HEK293 (cell line): ENCODE data around the gene UNC5CL.

Experiments
- CTCF ChIA-PET: fragments of 350-600 bp; formaldehyde crosslinking; extraction: SDS; loops from one replicate; lab custom pipeline; 2021; ENCODE audit warnings: antibody characterized with exemption; lab: Yijun Ruan, JAX
- POLR2A ChIA-PET: fragments of 300-600 bp; formaldehyde crosslinking; extraction: SDS; loops from one replicate; lab custom pipeline; 2020; ENCODE audit warnings: antibody characterized with exemption, inconsistent platforms; lab: Yijun Ruan, JAX
- H3K27ac ChIP-seq: fragments of 200-500 bp; sonication (Bioruptor generic); 2 replicates; pipeline ENCODE4 v1.5.1; 2014; ENCODE audit warnings: low read depth, low read length, control low read depth, inconsistent platforms; ENCODE audit errors: extremely low read depth
- H3K36me3 ChIP-seq, 2 experiments: fragments of 200-500 bp in 1 of 2; sonication (Bioruptor generic) in 1 of 2; 1 replicate in 1 of 2; 2 replicates in 1 of 2; pipeline ENCODE4 v1.5.1; 2014 to 2017; ENCODE audit warnings: inconsistent platforms in 2 of 2, low read length in 2 of 2; ENCODE audit not compliant: control insufficient read depth in 2 of 2, insufficient read depth in 1 of 2
- H3K4me1 ChIP-seq: fragments of 200-500 bp; sonication (Bioruptor generic); 2 replicates; pipeline ENCODE4 v1.5.1; 2014; ENCODE audit warnings: mild to moderate bottlenecking, low read length, inconsistent platforms; ENCODE audit not compliant: control insufficient read depth, insufficient read depth
- H3K4me3 ChIP-seq: 2 replicates; pipeline ENCODE4 v1.5.1; 2011; ENCODE audit warnings: low read depth, mild to moderate bottlenecking, control low read depth, low read length, moderate library complexity
- H3K9me3 ChIP-seq: fragments of 200-500 bp; sonication (Bioruptor generic); 2 replicates; pipeline ENCODE4 v1.5.1; 2014; ENCODE audit warnings: low read depth, low read length, inconsistent platforms; ENCODE audit not compliant: control insufficient read depth, insufficient read depth
- KLF16 ChIP-seq: fragments of 450-650 bp; formaldehyde crosslinking; IDR thresholded peaks from 2 replicates; pipeline ENCODE4 v1.5.1; 2017; ENCODE audit warnings: missing biosample characterization, missing genetic modification characterization
- MZF1 ChIP-seq: fragments of 450-650 bp; formaldehyde crosslinking; IDR thresholded peaks from 2 replicates; pipeline ENCODE4 v1.5.1; 2017; ENCODE audit warnings: missing biosample characterization, missing genetic modification characterization, borderline replicate concordance
- OSR2 ChIP-seq: fragments of 450-650 bp; formaldehyde crosslinking; IDR thresholded peaks from 2 replicates; pipeline ENCODE4 v1.5.1; 2016; ENCODE audit warnings: missing biosample characterization, missing genetic modification characterization
- SCRT1 ChIP-seq: fragments of 450-650 bp; formaldehyde crosslinking; IDR thresholded peaks from 2 replicates; pipeline ENCODE4 v1.5.1; 2016; ENCODE audit warnings: missing biosample characterization, missing genetic modification characterization, borderline replicate concordance
- TCF7L2 ChIP-seq: IDR thresholded peaks from 2 replicates; pipeline ENCODE4 v1.6.1; 2011; ENCODE audit warnings: low read depth, mild to moderate bottlenecking, inconsistent platforms, low read length, moderate library complexity, borderline replicate concordance
- ZEB2 ChIP-seq: fragments of 450-650 bp; formaldehyde crosslinking; IDR thresholded peaks from 2 replicates; pipeline ENCODE4 v1.5.1; 2016; ENCODE audit warnings: missing biosample characterization, missing genetic modification characterization
- ZNF146 ChIP-seq: fragments of 450-650 bp; formaldehyde crosslinking; IDR thresholded peaks from 2 replicates; pipeline ENCODE4 v1.5.1; 2016; ENCODE audit warnings: missing biosample characterization, missing genetic modification characterization
- ZNF155 ChIP-seq: fragments of 450-650 bp; formaldehyde crosslinking; IDR thresholded peaks from 2 replicates; pipeline ENCODE4 v1.5.1; 2016; ENCODE audit warnings: missing biosample characterization, missing genetic modification characterization
- ZNF184 ChIP-seq: fragments of 450-650 bp; IDR thresholded peaks from 2 replicates; pipeline ENCODE4 v1.5.1; 2018; ENCODE audit warnings: missing biosample characterization, mild to moderate bottlenecking, missing genetic modification characterization
- ZNF521 ChIP-seq: fragments of 450-650 bp; formaldehyde crosslinking; IDR thresholded peaks from 2 replicates; pipeline ENCODE4 v1.5.1; 2017; ENCODE audit warnings: missing biosample characterization, mild to moderate bottlenecking, missing genetic modification characterization
- ZNF629 ChIP-seq: fragments of 450-650 bp; formaldehyde crosslinking; IDR thresholded peaks from 2 replicates; pipeline ENCODE4 v1.5.1; 2017; ENCODE audit warnings: missing biosample characterization, missing genetic modification characterization
- ZNF701 ChIP-seq: fragments of 450-650 bp; formaldehyde crosslinking; IDR thresholded peaks from 2 replicates; pipeline ENCODE4 v1.5.1; 2016; ENCODE audit warnings: missing biosample characterization, missing genetic modification characterization
- ZNF747 ChIP-seq: fragments of 450-650 bp; formaldehyde crosslinking; IDR thresholded peaks from 2 replicates; pipeline ENCODE4 v1.5.1; 2016; ENCODE audit warnings: missing biosample characterization, missing genetic modification characterization
- ZNF76 ChIP-seq: fragments of 450-650 bp; formaldehyde crosslinking; IDR thresholded peaks from 2 replicates; pipeline ENCODE4; 2016; ENCODE audit warnings: low read depth, missing biosample characterization, missing genetic modification characterization, borderline replicate concordance
- ZNF792 ChIP-seq: fragments of 450-650 bp; formaldehyde crosslinking; IDR thresholded peaks from 2 replicates; pipeline ENCODE4 v1.5.1; 2016; ENCODE audit warnings: missing biosample characterization, missing genetic modification characterization
- TF ChIP-seq, protein P1 (sequence below): sonication (generic); formaldehyde crosslinking; IDR thresholded peaks from 2 replicates; pipeline ENCODE4 v1.8.1; 2022; ENCODE audit warnings: mild to moderate bottlenecking, moderate library complexity, missing genetic modification reagents
- TF ChIP-seq, protein P2 (sequence below): fragments of 450-650 bp; formaldehyde crosslinking; IDR thresholded peaks from 2 replicates; pipeline ENCODE4 v1.5.1; 2016; ENCODE audit warnings: missing biosample characterization, missing genetic modification characterization
- TF ChIP-seq, protein P3 (sequence below): fragments of 450-650 bp; formaldehyde crosslinking; IDR thresholded peaks from 2 replicates; pipeline ENCODE4 v1.5.1; 2016; ENCODE audit warnings: missing biosample characterization, missing genetic modification characterization
- TF ChIP-seq, protein P4 (sequence below): fragments of 450-650 bp; formaldehyde crosslinking; IDR thresholded peaks from 2 replicates; pipeline ENCODE4 v1.5.1; 2016; ENCODE audit warnings: missing biosample characterization, missing genetic modification characterization, low read depth

Gene UNC5CL

DNA sequence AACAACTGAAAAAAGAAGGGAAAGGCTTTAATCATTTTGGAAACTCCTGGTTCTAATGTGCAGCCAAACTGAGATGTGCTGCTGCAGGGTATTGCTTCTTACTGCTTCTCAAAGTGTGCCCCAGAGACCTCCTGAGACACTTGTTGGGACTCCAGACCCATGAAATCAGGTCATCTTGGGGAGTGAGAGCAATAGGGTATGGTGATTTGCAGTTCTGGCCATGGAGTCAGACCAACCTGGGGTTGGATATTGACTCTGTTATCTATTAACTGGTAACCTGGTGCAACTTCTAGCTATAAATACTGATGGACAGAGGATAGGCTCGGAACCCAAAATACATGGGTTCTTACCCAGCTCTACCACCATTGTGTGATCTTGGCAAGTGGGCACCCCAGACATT lies 7.1 kb upstream of the UNC5CL start:
- POLR2A ChIA-PET = no interaction called here
- TF ChIP-seq, protein P1, sequence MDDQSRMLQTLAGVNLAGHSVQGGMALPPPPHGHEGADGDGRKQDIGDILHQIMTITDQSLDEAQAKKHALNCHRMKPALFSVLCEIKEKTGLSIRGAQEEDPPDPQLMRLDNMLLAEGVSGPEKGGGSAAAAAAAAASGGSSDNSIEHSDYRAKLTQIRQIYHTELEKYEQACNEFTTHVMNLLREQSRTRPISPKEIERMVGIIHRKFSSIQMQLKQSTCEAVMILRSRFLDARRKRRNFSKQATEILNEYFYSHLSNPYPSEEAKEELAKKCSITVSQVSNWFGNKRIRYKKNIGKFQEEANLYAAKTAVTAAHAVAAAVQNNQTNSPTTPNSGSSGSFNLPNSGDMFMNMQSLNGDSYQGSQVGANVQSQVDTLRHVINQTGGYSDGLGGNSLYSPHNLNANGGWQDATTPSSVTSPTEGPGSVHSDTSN (CRISPR knock-in tag) = no peak
- TF ChIP-seq, protein P2, sequence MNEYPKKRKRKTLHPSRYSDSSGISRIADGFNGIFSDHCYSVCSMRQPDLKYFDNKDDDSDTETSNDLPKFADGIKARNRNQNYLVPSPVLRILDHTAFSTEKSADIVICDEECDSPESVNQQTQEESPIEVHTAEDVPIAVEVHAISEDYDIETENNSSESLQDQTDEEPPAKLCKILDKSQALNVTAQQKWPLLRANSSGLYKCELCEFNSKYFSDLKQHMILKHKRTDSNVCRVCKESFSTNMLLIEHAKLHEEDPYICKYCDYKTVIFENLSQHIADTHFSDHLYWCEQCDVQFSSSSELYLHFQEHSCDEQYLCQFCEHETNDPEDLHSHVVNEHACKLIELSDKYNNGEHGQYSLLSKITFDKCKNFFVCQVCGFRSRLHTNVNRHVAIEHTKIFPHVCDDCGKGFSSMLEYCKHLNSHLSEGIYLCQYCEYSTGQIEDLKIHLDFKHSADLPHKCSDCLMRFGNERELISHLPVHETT = no peak
- no peak for TF ChIP-seq ZNF76 (tag by site-specific recombination)
- no peak for TF ChIP-seq ZNF629 (tag by site-specific recombination)
- TF ChIP-seq ZNF155 (tag by site-specific recombination) = no peak
- TF ChIP-seq, protein P3, sequence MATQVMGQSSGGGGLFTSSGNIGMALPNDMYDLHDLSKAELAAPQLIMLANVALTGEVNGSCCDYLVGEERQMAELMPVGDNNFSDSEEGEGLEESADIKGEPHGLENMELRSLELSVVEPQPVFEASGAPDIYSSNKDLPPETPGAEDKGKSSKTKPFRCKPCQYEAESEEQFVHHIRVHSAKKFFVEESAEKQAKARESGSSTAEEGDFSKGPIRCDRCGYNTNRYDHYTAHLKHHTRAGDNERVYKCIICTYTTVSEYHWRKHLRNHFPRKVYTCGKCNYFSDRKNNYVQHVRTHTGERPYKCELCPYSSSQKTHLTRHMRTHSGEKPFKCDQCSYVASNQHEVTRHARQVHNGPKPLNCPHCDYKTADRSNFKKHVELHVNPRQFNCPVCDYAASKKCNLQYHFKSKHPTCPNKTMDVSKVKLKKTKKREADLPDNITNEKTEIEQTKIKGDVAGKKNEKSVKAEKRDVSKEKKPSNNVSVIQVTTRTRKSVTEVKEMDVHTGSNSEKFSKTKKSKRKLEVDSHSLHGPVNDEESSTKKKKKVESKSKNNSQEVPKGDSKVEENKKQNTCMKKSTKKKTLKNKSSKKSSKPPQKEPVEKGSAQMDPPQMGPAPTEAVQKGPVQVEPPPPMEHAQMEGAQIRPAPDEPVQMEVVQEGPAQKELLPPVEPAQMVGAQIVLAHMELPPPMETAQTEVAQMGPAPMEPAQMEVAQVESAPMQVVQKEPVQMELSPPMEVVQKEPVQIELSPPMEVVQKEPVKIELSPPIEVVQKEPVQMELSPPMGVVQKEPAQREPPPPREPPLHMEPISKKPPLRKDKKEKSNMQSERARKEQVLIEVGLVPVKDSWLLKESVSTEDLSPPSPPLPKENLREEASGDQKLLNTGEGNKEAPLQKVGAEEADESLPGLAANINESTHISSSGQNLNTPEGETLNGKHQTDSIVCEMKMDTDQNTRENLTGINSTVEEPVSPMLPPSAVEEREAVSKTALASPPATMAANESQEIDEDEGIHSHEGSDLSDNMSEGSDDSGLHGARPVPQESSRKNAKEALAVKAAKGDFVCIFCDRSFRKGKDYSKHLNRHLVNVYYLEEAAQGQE = no peak
- no peak for TF ChIP-seq ZNF701
- no peak for TF ChIP-seq ZNF146 (tag by site-specific recombination)
- no peak for TF ChIP-seq ZEB2 (tag by site-specific recombination)
- no peak for TF ChIP-seq OSR2
- no peak for TF ChIP-seq SCRT1 (tag by site-specific recombination)
- no peak for TF ChIP-seq TCF7L2
- no peak for TF ChIP-seq ZNF521 (tag by site-specific recombination)
- TF ChIP-seq, protein P4, sequence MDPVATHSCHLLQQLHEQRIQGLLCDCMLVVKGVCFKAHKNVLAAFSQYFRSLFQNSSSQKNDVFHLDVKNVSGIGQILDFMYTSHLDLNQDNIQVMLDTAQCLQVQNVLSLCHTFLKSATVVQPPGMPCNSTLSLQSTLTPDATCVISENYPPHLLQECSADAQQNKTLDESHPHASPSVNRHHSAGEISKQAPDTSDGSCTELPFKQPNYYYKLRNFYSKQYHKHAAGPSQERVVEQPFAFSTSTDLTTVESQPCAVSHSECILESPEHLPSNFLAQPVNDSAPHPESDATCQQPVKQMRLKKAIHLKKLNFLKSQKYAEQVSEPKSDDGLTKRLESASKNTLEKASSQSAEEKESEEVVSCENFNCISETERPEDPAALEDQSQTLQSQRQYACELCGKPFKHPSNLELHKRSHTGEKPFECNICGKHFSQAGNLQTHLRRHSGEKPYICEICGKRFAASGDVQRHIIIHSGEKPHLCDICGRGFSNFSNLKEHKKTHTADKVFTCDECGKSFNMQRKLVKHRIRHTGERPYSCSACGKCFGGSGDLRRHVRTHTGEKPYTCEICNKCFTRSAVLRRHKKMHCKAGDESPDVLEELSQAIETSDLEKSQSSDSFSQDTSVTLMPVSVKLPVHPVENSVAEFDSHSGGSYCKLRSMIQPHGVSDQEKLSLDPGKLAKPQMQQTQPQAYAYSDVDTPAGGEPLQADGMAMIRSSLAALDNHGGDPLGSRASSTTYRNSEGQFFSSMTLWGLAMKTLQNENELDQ (tag by site-specific recombination) = no peak
- no peak for TF ChIP-seq MZF1 (tag by site-specific recombination)
- no peak for TF ChIP-seq ZNF184 (tag by site-specific recombination)
- TF ChIP-seq ZNF747 (tag by site-specific recombination) = no peak
- TF ChIP-seq KLF16 = no peak
- TF ChIP-seq ZNF792 (tag by site-specific recombination) = no peak
- CTCF ChIA-PET = interaction anchor here (0.6 to 1.8 kb wide), 5 partner anchors 10 to 322 kb away, joined by 4 to 8 read pairs (median 4); no protein-coding TSS in a partner anchor

More for the DNA sequence above, 7.1 kb upstream of the UNC5CL start:
- Histone ChIP-seq H3K36me3 (no peaks in the 10 kb centered on the region), H3K27ac (no peak overlapping the region), H3K9me3 (no peaks in the 10 kb centered on the region), H3K4me1 (no peaks in the 10 kb centered on the region), H3K4me3 (no peak overlapping the region)
